Erythroblast (primary cell): ENCODE data around the gene PDE4D.

Experiments
- DNase-seq, 2 experiments: peaks; one replicate each; lab custom pipeline; 2025; lab: John Stamatoyannopoulos, UW
- GATA1 ChIP-seq: IDR thresholded peaks from 2 replicates; pipeline ENCODE4 v1.6.1; 2011; ENCODE audit warnings: low read depth, mild to moderate bottlenecking, control low read depth, low read length, moderate library complexity
- POLR2A ChIP-seq: IDR thresholded peaks from 2 replicates; pipeline ENCODE4 v1.6.1; 2011; ENCODE audit warnings: mild to moderate bottlenecking, low read length

PDE4D gene

DNA sequence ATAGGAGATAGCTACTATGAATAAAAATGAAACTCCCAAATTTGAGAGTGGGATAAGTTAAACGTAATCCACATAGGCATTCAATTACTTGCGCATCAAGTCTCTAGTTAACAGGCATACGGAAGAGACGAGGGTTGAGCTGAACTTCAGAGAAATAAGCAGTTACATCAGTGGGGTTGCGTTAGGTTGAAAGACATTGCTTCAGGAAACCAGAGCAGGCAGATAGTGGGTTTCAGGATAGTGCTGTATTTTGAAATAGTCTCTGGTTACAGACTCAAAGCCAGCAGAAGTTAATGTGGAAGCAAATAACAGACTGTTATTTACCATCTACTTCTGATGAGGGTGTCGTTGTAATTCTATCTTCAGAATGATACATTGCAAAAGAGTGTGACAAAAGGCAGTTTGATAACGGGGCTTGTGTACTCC, 533.4 kb downstream of the PDE4D start:
- no peak for TF ChIP-seq POLR2A
- TF ChIP-seq GATA1: no peak
- DNase-seq: no peak

DNA sequence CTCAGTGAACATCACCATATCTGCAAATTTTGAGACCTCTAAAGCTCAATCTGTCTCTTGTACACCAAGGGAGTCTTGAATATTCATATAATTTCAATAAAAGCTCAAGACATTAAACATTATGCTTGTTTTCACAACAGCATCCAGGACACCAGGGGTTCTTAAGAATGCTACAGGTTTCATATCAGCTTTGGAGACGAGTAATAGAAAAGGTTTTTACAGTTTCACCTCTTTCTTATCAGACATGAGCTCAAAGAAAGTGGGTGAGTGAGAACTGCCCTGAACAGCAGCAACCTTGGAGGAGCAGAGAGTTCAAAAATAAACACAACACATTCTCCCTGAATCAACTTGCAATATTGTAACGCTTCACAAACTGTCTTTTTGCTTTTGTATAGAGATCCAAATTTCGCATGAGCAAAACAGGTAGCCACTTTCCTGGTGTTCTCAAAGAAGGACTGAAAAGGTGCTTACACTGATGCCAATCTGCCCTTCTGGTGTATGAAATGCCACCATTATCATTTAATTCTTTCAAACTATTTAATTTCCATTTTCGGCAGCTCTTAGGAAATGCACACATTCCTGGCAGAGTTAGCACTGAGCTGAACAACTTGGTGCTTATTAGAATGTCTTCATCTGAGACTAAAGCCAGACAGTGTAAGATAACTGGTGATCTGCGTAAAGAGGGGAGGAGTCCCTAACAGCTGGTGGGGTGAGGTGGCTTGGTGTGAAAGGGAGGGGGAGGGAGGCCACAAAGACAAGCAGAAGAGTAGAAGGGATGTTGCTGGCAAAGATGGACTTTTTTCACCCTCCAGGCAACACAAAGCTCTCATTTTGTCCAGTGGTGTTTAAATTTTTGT, 535.3 kb downstream of the PDE4D start:
- peak; percentile 73 to 83 for DNase-seq
- TF ChIP-seq POLR2A (no peak), GATA1 (no peak)

- DNase-seq: peak; percentile 22 to 25
- no peak for TF ChIP-seq POLR2A
Observed at GRCh38 chr5:59357381-59357977, 536.0 kb downstream of the PDE4D start.

DNA sequence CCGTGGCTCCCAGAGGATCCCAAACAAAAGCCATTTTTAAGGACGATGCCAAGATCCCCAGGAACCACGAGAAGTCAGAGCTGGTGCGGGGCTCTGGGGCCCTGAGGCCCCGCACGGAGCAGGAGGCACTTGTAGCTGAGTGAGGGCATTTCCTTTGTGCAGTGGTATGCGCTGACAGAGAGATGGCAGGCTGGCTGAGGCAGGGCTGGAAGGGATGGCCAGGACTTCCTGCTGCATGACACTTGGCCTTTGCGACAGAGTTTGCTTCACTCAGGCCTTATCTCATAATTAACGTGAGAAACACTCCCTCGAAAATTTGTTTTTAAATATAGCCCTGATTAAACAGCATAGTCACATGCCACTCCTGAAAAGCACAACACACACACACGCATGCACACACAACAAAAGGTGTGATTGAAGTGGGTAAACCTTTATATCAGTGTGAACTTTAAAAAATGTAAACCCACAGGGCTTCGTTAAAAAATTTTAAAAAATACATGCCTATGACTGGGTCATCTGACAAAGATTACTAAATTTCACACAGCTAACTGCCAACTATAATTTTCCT, 536.6 kb downstream of the PDE4D start:
- TF ChIP-seq POLR2A (no peak), GATA1 (no peak)
- peak; percentile 36 to 47 for DNase-seq

- TF ChIP-seq GATA1: no peak
- TF ChIP-seq POLR2A: no peak
- no peak for DNase-seq
Observed at GRCh38 chr5:59354811-59355210, 538.7 kb downstream of the PDE4D start.

DNA sequence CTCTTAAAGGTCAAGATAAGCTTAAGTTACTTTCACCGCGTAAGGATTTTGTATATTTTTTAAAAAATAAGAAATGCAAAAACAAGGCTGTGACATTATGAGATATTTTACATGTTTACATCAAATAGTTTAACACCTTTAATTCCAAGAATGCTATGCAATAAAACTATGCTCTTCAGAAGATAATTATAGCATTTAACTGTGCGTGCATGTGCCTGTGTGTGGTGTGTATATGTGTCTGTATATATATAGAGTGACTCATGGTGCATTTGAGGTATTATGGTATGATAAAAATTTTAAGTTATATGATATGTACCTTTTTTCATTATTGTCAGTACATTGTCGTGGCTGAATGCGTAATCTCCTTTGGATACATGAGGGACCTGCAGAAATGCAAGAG, 539.3 kb downstream of the PDE4D start:
- TF ChIP-seq GATA1 (no peak), POLR2A (no peak)
- DNase-seq: no peak

- peak; percentile 1 to 11 for DNase-seq
- no peak for TF ChIP-seq GATA1
- no peak for TF ChIP-seq POLR2A
Observed at GRCh38 chr5:59351076-59351794, 542.3 kb downstream of the PDE4D start.

- peak; percentile 2 to 11 for DNase-seq
- TF ChIP-seq GATA1: no peak
- no peak for TF ChIP-seq POLR2A
Observed at GRCh38 chr5:59348189-59348588, 545.3 kb downstream of the PDE4D start.

DNA sequence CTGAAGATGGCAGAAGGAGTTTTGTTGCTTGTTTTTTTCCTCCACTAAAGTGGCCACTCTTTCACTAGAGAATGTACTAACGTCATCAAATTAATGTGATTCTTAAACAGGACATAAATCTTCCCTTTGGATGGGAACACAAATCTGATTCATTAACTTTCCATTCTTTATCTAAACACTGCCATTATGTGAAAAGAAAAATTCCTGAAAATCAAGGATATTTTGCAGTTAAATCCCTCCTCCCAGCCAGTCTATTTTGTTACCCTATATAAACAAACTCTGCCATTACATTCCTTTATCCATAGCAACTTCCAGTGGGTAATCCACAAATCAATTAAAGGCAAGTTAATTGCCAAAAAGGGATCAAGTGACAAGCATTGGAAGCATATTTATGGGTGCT, 546.5 kb downstream of the PDE4D start:
- TF ChIP-seq GATA1 (no peak), POLR2A (no peak)
- DNase-seq: no peak

DNA sequence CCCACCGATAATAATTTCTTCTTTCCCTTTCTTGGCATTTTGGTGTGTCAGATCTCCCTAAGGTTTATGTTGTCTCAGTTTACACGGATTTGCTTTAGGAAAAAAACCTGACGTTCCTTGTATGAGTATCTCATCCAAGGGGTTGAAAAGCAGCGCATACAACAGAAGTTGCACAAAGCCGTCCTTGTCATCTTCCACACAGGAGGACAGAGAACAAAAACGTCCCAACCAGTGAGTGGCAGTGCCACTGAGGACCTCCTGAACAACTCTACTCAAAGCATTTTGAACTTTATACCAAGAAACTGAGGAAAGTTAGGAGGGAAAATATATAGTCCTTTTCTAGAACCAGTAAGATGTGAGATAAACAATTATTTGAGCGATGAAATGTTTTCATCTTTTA, 547.0 kb downstream of the PDE4D start:
- no peak for DNase-seq

DNA sequence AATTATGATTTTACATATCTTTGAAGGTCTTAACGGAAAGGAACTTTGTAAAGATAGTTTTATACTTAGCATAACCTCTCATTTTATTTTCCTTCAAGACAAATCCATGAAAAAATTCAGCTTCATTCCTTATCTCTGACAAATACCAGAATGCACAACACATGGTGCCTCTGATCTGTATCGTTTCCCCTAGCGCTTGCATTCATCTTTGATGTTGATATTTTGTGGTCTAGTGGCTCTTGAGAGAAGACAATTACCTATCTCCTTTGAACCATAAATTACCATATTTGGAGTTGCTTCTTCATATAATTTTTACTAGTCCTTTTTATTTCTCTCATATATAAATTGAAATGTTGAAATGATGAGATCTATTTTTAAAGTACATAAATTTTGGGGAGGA, 551.3 kb downstream of the PDE4D start:
- DNase-seq: no peak

More for the DNA sequence above, 547.0 kb downstream of the PDE4D start:
- TF ChIP-seq GATA1 (no peak), POLR2A (no peak)

DNA sequence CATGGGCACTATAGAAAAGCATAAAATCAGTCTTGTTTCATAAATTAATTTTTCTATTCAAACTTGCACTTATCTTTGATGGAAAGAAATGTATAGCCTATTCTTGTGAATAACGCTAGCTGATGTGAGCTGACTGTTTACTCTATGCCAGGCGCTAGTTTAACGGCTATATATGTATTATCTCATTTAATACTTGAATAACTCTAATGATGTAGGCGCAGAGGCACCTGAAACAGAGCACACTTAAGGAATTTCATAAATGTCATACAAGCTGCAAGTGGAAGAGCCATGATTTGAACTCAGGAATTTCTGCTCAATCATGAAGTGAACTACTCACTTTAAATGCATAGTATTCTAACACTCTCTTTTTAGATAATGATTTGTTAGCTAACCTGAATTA, 551.8 kb downstream of the PDE4D start:
- TF ChIP-seq POLR2A (no peak), GATA1 (no peak)
- no peak for DNase-seq

More for the DNA sequence above, 551.3 kb downstream of the PDE4D start:
- no peak for TF ChIP-seq GATA1
- TF ChIP-seq POLR2A: no peak

- TF ChIP-seq POLR2A: no peak
- TF ChIP-seq GATA1: no peak
- DNase-seq: no peak
Observed at GRCh38 chr5:59341155-59341554, 552.4 kb downstream of the PDE4D start.

DNA sequence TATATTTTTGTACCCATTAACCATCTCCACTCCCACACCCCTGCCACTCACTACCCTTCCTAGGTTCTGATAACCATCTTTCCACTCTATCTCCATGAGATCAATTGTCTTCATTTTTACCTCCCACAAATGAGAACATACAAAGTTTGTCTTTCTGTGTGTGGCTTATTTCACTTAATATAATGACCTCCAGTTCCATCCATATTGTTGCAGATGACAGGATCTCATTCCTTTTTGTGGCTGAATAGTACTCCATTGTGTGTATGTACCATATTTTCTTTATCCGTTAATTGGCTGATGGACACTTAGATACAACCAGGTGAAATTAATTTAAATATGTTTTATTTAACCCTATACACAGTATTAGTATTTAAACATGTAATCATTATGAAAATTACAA, 552.9 kb downstream of the PDE4D start:
- TF ChIP-seq POLR2A (no peak), GATA1 (no peak)
- no peak for DNase-seq
